GM19438 (cell line): ENCODE measurements around the gene CASK.
"Not testable (repeated sequence)": the region's sequence is repeated elsewhere in the genome, so short reads cannot be mapped to it uniquely, and the experiment has no call there.

ENCODE experiments used
- ATAC-seq: cut with Tn5 transposase; IDR thresholded peaks from one replicate; pipeline ENCODE4 v1.9.1; 2021; ENCODE audit warnings: low read depth; ENCODE audit not compliant: unreplicated experiment

The CASK gene

DNA sequence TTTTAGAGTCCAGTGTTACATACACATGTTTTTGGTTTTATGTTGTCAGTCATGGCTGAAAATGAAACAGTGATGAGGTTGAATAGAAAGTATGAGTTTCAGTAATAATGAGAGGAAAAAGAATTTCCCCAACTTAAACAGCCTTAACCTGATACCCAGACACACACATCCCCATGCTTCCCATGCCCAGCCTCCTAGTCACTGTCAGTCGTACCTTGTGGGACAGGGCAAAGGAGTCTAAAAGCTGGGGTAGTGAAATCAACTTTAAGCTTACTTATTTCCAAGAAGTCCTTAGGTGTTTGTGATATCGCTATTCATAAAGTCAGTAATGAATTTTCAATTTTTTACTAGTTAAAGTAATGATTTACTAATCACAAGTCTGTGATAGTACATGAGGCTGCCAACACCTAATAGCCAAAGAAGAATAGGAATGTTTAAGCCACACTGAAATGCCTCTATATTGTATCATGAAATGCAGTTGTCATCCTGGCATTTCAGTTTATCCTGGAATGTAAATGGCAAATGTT is 258.9 kb downstream of the CASK start:
- ATAC-seq: peak; percentile 93

DNA sequence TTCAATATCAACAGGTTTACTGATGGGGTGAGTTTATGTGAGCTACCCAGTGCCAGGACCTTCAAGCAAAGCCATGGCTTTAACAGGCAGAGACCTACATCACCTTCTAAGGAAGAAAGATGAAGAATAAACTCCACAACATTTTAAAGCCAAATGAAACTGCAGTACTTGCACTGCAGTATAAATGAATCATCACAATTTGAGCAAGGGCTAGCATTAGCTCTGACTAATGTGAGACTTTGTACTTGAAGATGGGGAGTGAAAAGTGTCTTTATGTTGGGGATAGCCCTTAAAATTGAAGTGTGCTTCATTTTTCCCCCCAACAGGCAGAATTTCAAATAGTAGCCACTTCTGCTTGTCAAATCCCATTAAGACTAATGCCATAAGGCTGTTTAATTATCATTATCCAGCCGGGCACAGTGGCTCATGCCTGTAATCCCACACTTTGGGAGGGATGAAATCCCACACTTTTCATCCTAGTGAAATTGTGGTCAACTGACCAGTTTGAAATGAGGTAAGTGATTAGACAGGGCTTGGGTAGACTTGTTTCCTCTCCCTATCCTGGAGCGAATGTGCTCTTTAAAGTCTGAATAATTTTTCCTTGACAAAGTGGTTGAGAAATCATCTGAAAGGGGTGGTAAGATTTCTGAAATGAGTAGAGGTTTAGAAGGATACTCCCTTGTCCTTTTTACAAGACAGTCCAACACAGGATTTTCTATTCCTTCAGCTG is 261.8 kb downstream of the CASK start:
- no peak for ATAC-seq

DNA sequence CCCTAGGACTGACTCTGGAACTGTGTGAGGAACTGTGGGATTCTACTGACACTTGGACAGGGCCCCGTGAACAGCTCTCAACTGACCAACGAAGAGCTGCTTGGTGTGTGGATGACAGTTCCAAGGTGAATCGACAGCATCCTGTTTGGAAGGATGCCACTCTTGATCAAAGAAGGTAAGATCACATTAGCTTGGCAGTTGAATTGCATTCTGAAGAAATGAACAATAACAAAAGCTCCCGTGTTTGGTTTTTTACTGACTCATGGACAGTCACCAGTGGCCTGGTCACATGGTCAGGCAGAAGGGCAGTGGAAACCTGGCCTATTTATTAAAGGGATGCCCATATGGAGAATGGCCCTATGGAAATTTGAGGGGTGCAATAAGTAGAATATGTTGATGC is 267.7 kb downstream of the CASK start:
- ATAC-seq: no peak

DNA sequence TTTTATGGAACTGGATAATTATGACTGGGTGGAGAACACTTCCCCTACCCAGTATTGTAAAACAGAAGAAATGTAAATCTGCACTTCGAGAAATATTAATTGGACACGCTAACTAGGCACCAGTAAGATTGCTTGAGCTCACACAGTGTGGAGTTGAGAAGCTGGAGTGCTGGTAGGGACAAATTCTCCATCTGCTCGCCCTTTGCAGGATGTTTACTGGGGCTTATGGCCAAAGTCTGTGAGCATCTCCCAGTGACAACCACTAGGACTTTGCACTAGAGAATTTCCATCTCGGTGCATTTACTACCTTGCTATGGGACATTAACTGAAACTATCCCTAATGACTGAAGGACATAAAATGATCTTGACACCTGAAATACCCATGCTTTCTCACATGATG is 268.3 kb downstream of the CASK start:
- ATAC-seq: no peak

DNA sequence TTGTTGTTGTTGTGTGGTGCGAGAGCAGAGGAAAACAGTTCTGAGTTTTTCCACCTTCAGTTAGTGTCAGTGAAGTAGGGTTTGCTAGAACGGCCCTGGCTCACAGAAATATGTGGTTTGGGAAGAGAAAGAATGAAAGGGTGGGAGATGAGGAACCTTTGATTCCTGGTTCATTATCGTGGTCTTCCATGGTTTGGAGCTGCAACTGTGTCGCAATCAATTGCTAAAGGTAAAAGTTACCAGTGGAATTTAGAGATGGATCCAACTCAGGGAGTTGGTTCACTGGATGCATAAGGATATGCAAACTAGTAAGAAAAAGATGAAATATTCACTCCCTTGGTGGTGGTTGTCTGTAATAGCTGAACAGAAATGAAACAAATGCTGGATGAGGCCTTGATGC is 270.2 kb downstream of the CASK start:
- no peak for ATAC-seq

DNA sequence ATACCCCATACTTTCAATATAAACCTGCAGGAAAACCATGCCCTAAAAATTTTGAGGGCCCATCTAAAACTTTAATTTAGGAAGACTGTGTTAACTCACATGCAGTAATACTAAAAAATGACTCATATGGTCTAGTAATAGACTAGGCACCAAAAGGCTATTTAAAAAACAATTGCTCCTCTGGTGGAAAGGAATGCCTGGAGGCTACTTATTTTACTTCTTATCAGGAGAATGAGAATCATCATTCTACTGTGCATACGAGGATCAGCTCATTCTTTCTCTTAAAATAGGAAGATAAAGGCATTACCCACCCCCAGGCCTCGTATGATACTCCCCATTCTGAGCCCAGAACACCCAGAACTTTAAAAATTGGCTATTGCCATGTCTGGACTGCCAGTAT is 277.2 kb downstream of the CASK start:
- ATAC-seq: not testable (repeated sequence)

DNA sequence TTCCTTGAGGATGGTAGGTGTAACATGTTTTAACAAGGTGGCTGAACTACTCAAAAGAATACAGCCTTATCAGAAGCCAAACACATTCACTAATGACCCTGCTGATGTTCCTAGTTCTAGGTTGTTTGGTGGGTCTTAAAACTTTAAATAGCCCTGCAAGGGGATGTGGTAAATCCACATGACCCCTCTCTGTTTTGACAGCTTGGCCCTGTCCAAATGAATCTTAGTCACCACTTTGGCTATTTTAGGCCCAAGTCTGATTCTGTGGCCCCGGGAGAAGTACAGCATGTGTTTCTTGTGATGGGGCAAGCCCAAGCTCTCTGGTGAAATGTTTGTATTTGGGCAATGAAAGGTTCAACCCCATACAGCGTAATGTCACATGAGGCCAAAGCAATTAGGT is 289.1 kb downstream of the CASK start:
- no peak for ATAC-seq

DNA sequence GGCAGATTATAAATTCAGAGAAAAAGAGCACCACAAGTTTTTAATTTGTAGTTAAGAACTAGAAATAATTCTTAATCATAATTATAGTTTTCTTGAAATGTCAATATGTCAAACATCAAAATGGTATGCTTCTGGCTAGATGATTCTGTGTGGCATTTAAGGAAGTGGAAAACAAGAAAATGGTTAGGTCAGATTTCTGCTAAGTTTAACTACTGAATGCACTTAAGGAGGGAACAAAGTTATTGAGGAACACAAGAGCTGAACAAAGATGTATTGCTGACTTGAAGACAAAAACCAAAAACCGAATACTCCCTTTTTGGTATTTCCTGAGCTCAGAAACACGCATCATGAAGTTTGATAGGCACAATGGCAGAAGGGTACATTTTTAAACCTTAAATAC is 293.3 kb downstream of the CASK start:
- no peak for ATAC-seq

DNA sequence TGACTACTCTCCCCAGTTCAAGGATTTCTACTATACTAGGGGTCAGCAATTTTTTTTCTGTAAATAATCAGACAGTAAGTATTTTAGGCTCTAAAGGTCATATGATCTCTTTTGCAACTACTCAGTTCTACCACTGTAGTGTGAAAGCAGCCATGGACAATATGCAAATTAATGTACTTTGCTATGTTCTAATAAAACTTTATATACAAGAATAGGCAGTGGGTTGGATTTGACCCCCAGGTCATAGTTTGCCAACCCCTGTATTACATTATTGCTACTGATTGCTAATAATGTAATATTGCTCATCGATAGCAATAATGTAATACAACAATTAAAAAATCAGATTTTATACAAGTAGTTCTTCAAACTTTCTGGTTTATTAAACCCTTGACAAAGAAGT is 293.8 kb downstream of the CASK start:
- no peak for ATAC-seq

DNA sequence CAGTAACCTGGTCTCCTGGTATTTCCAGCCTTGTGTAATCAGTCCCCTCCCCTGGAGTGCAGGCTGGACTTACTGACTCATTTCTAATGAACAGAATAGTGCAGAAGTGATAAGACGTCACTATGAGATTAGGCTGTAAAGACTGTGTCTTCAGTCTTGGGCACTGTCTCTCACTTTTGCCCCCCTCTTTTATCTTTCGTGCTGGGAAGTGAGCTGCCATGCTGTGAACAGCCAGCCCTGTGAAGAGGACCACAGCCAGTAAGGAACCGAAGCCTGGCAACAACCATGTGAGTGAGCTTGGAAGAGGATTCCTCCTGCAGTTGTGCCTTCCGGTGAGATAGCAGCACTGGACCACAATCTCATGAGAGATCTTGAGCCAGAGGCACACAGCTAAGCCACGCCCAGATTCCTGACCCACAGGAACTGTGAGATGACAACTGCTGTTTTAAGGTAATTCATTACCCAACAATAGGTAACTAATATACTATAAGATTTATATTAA is 302.1 kb downstream of the CASK start:
- ATAC-seq: no peak

DNA sequence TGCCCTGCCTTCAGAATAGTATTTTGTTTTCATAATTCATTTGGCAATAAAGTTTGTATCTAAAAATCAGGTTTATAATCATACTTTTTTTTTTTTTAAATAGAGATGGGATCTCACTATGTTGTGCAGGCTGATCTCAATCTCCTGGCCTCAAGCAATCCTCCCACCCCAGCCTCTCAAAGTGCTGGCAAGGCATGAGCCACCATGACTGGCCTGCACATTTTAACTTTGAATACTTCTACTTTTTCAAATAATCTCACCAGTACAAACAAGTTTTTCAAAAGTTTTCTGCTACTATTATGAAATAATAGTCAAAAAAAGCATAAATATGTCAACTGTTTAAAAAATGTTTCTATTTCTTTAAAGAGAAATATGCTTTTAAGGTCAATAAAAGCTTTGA is 304.1 kb downstream of the CASK start:
- ATAC-seq: no peak

DNA sequence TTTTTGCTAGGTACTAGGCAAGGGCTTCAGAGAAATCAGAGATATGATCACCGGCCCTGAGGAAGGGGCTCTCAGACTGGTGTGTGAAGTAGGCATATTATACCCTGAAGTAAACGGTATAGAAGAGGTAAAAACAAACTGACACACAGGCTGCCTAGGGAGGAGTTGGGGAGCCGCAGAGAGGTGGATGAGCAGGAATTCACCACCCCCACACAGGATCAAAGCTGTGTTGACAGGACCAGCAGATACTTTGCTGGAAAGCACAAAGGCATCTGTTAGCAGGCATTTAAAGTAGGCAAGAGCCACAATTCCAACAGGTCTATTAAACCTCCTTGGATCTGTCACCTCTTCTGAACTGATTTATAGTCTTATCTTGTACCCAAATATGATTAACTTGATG is 306.4 kb downstream of the CASK start:
- no peak for ATAC-seq

DNA sequence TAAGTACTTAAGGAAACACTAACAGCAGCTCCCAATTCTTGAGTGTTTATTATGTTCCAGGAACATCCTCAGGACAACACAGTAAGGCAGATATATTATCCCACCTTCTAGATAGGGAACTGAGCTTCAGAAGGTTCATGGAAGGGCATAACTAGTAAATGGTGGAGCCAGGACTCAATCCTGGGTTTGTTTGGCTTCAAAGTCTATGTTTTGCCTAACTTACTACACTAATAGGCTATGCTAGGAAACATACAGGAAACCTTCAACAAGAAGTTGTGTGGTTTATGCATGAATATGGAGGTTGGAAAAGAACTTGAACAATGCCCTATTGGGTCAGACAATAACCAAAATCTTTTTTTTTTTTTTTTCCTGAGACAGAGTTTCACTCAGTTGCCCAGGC is 307.1 kb downstream of the CASK start:
- ATAC-seq: no peak

DNA sequence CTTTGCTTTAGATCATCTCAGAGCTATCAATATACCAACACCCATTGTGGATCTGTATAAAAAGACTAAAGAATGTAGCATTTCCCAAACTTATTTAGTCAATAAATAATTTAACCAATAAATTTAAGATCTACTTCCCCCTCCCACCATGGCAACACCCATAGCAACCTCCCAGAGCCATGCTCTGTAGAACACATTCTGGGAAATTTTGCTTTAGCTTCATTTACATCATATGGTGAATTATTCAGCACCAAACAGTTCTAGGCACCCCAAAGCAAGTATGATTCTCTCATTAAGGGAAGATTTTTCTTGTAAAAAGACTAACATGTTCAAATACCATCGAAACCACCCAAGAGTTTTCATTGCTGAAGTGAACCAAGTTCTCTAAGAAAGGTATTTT is 315.1 kb downstream of the CASK start:
- no peak for ATAC-seq

DNA sequence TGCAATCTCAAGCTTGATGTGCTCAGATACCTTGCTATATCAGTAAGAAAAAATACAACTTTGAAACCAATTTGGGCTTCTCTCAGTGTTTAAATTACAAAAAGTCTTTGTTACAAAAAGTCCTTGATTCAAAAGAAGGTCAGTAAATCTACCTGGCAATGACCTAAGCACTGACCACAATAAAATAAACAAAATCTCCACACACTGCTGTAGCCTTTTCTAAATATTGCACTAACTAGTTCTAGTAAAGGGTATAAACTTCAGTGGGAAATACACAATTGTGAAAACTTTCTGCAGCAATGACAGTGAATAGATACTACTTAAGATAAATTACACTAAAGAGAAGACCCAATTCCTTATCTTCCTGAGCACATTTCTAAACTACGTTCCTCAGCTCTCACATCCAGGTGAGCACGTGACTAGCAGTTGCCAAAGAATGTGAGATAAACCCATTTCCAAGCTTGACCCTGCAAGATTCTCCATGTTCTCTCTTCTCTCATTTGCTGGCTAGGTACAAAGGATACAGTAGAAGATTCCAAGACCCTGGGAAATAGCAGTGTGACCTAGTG is 316.0 kb downstream of the CASK start:
- ATAC-seq: no peak

DNA sequence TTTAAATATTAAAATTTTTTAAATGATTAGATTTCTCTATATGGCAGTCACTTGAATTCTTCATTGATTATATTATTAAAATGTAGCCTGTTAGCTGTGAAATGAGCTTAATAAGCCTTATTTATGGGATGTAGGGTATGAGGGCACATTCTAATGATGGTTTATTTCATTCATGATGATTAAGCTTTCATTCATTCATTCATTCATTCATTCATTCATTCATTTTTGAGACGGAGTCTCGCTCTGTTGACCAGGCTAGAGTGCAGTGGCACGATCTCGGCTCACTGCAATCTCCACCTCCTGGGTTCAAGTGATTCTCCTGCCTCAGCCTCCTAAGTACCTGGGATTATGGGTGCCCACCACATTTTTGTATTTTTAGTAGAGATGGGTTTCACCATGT is 317.3 kb downstream of the CASK start:
- not testable (repeated sequence) for ATAC-seq

DNA sequence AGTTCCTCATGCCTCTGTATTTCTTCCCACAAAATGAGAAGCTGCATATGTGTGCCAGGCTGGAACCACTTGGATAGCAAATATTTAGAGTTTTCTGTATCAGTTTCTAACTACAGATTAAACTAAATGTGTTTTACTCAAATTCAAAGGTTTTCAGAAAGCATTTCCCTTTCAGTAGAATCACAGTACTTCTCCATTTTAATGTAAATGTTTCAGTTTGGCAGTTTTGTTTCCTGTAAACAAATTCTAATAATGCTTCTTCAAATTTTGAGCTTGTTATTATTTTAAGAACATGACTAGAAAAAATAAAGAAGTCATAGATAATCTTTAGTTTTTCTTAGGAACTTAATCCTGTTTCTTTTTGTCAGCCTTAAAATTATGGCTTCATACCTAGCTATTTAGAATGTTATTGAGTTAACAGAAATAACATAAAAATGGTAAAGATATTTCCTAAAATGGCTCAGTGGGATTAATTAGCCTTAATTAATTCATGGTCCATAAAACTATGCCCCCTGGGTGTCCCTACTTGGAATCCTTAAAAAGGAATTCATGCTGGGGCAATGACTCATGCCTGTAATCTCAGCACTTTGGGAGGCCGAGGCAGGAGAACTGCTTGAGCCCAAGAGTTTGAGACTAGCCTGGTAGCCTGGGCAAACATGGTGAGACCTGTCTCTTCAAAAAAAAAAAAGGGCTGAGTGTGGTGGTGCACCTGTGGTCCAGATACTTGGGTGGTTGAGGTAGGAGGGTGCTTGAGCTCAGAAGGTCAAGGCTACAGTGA is 318.4 kb downstream of the CASK start:
- no peak for ATAC-seq

DNA sequence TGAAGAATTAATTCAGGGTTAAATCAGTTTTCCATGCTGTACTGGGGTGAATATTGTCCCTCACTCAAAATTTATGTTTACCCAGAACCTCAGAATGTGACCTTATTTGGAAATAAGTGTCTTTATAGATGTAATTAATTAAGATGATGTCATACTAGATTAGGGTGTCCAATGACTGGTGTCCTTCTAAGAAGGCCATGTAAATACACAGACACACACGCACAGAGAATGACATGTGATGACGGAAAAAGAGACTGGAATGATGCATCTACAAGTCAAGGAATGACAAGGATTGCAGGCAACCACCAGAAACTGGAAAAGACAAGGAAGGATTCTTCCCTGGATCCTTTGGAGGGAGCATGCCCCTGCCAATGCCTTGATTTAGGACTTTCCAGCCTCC is 319.2 kb downstream of the CASK start:
- ATAC-seq: no peak

DNA sequence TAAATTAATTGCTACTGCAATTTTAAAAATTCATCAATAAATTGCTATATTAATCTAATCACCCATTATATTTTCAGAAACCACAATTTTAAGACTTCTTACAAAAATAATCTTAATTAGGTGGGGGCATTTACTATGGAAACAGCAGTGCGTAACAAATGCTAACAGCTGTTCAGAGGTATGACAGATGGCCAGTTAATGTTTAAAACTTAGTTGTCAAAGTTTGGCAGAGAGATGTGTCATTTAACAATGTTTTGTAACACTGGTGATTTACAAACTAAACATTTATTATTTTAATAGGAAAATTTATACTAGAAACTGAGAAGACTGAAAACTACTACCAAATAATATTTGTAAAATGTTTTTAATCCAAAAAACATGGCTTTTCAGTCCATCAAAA is 319.8 kb downstream of the CASK start:
- no peak for ATAC-seq

DNA sequence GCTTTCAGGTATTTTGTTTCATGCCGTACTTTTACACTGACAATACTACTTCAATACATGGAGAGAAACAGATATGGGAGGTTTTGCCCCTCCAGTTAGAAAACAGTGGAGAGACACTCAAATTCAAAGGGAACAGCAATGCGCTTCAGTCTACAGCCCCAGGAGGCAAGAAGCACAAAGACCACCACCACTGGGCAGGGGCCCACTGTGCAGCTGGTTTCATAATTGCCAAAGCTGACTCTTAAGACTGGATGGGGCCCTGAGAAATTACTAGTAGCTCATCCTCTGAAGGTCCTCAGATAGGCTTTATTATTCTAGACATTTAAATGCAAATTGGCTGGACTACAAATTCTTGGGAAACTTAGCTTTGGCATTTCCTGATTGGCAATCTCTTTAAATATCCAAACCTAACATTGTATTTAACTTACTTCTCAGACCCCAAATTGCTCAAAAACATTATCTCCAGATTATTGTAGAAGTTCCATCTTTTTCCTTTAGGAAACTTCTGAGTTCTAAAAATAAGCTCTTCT is 320.5 kb downstream of the CASK start:
- no peak for ATAC-seq

DNA sequence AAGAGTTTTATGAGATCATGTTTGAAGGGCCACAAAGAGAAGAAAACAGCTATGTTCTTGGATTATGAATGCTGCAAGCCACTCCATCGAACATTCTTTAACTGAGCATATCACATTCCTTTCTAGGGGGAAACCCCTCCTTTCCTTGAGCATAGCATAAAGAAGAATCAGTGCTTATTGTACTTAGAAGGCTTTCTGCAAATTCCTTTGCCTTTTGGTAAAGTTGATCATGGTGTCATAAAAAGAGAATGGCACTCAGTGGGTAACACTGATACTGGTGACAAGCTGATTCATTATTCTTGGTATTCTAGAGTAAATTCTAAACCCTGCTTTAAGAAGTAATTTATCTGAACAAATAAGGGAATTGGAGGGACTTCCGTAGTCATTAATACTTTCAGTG is 323.1 kb downstream of the CASK start:
- no peak for ATAC-seq
